Skin of body (tissue), 2 donors: ENCODE data around the gene GATAD2B. TPM values are rescaled to one million over a fixed set of nuclear protein-coding genes. Genes with fewer than 3 reads are reported as not detected.
"Not testable (repeated sequence)": the region's sequence is repeated elsewhere in the genome, so short reads cannot be mapped to it uniquely, and the experiment has no call there.

Experiments used
- DNase-seq: peaks from one replicate; lab custom pipeline; 2025; lab: John Stamatoyannopoulos, UW
- total RNA-seq: library from RNA; depleted of rRNA; stranded (reverse); fragments of >200 nt; gene quantifications from one replicate; pipeline ENCODE4 v1.2.3, GENCODE V29; 2014

Gene GATAD2B
- total RNA-seq, 1 donor from 2014 or later, result 12.6 TPM

DNA sequence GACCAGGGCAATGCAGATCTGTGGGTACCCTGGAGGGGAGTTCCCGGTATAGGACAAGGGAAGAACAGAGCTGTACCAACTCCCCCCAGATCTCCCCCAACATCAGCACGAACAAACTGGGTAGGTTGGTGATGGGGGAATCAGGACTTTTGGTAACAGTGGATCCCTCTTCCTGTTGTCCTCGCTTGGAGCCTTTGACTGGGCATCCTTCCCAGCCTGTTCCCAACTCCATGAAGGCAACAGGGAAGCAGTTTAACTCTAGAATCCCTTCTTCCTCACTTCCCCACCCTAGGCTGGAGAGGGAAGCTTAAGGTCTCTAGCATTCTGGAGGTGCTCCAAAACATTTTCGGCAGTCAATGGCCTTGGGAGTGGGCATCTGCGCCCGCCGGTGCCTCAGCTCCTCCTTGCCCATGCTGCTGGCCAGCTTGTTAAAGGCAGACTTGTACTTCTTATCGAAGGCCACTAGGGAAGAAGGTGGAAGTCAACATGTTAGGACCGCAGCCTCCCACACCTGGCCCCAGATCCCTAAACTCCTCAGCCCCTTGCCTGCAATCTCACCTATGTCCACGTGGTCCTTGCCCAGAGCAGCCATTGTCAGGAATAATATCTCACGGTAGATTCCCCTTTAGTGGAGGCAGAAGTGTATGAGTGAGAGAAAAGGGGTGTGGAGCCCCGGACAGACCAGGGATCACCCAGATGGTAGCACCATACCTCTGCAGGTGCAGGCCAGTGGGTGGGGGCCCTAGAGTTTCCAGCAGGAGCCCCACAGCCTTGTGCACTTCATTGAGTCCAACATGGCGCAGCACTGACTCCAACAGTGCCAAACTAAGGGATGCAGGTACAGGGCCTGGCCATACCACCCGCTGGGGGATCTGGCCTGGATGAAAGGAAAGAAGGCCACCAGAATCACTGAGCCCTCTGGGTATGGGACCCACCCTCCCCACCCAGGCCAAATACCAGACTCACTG lies 7.5 kb upstream of the GATAD2B start:
- no peak for DNase-seq

DNA sequence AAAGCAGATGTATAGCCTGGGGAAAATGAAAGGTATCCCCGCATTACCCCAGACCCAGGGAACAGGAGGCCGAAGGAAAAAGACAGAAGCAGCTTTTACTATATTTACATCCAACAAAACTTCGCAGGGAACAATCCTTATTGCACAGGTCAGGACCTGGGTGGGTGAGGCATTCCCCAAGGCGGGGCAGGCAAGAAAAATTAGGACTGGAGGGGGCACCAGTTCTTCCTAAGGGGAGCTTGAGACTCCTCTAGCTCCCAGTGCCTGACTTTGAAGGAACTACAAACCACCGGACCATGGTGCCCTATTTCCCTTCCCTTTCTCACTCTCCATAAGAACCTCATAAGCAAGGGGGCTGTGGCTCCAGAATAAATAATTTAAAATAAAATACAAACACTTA lies 6.7 kb upstream of the GATAD2B start:
- no peak for DNase-seq

DNA sequence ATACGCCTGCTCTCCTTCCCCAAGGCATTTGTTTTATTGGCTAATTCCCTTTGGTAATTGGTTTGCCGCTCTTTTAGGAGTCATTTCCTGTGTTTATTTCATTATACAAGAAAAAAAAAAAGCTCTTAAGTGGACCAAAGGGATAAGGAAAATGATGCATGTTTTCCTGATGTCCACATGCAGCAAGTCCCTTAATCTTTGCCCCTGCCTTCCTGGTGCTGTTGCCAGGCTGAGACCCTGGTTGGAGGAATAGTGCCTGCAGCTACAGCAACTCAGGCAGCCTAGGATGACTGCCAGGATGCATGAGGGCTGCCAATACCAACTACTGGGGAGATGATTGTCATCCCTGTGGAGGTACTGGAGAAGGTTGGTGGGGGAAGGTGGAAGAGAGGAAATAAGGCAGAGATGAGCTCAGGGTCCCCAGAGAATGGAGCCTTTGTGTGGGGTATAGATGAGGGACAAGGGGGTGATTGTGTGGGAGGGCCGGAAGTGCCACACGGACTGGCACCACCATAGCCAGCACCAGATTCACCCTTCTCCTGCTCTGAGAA lies 6.1 kb upstream of the GATAD2B start:
- DNase-seq, result no peak

DNA sequence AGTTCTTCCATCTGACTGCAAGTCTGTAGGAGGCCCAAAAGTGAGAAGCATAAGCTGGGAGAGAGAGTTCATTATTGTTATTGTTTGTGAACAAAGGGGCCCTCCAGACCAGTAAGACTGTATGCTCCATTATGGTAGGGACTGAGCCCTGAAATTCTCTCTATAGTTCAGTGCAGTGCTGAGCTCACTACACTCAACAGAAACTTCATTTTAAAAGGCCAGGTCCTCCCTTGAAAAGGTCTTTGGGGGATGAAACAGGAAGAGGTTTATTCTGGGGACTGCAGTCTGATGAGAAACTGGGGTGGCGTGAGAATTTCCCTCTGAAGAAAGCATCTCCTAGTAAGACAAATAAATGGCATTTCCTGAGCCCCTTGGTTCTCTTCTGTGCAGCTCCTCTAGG lies 5.5 kb upstream of the GATAD2B start:
- DNase-seq, result no peak

- DNase-seq, result no peak
Measured at GRCh38 chr1:153926405-153926804, 3.6 kb upstream of the GATAD2B start.

DNA sequence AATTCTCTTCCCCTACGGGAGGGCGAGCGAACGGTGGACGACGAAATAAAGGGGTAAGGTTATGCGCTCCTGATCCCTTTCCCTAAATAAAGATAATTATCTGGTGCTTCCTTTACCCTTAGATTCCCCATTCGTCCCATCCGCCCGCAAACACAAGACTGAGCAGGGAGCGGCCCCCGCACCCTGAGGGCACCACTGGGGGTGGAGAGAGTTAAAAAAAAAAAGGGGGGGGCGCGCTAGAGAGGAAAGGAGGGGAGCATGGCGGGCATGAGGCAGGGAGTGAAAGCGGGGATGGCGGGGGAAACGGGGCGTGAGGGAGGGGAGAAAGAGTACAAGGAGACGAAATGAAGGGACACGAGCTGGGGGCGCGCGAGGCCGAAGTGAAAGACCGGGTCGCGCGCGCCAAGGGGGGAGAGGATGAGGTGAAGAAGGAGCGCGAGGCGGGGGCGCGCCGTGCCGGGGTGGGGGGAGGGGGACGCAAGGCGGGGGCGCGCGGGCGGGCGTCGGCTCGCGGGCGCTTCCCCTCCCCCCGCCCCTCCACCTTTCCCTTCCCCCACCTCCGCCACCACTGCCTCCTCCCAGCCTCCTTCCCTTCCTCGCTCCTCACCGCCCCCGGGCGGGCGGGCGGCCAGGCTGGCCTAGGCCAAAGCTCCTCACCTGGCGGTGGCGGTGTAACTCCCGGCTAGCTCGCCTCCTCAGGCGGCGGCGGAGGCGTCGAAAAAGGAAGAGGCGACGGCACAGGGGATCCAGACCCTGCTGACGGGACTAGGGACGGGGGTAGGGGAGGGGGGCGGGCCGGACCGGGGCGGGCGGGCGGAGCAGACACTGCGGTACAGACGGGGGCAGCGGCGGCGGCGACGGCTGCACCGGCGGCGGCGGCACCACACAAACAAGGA lies 448 bp downstream of the GATAD2B start:
- DNase-seq, result no peak

DNA sequence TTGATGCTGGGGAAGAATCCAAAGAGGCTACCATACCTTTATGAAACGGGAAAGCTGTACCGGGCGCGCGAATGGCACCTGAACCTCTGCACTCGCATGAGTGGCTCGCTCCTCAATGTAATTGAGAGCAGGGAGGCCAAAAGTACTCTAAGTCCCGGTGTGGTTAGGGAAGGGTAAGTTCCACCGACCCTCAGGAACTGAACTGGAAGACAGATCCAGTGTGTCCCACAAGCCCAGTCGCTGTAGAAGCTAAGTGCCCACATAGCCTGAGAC lies 1.0 kb downstream of the GATAD2B start:
- DNase-seq, result no peak

DNA sequence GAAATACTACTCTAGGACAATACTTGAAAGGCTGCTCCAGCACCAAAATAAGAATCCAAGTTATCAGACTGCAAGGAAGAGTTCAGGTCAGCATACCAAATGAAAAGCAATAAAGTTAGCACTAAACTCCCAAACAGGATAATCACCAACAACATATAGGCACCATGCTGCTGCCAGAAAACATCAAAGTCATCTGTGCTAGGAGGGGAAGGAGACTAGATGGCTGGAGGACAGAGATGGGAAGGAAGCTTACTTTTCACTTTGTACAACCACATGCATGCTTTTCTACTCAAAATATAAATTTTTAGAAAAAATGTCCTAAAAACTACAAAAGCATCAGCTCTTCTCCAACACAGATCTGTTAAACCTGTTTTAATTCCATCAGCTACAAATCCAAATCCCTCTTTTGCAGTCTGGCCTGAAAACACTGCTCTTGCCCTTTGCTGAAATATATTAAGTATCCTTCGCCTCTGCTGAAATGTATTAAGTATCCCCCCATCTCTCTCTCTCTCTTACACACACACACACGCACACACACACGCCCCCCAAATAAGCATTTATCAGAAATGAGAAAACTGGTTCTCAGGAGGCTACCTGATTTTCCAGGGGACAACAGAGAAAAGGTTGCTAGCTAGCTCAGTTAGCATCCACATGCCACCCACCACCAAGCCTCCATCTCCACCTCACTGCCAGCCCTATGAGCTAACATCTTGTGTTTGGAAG lies 1.5 kb downstream of the GATAD2B start:
- no peak for DNase-seq

DNA sequence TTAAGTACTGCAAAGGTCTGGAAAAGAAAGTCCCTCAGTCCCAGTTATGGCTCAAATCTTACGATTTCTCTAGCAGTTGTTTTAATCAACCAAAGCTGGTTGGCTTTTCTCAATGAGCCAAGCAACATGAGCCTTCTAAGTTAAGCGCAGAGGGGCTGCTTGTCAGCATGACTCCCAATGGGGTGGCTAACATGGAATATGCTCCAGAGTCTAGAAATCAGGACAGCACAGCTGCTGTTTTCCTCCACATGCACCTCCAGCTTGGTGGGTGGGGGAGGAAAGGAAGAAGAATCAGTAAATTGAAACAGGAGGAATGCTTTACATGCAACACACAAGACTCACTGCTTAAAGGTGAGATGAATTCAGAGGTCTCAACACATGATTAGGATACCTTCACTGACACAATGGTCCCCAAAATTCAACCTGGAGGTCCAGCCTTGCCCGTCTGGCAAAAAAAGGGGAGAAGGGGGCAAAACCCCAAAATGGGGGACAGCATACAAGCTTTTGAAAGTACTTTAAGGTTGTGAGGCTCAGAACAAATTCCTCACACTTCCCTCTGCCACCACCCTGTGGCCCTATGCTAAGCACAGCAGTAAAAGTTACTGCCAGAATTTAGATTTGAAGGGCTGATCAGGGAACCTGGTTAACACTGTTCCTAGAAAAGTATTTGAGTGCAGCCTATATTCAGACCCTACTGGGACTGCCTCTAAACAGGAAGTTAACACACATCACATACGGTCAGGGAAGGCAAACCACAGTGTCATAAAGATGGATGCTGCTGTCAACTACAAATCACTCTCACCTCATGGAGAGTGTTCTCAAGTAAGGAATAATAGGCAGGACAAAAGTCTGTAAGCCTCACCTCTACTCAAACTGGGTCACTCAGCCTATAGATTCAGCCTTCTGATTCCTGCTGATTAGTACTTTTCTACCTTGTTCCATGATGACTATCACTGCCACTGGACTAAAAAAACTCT lies 2.6 kb downstream of the GATAD2B start:
- DNase-seq, result no peak

DNA sequence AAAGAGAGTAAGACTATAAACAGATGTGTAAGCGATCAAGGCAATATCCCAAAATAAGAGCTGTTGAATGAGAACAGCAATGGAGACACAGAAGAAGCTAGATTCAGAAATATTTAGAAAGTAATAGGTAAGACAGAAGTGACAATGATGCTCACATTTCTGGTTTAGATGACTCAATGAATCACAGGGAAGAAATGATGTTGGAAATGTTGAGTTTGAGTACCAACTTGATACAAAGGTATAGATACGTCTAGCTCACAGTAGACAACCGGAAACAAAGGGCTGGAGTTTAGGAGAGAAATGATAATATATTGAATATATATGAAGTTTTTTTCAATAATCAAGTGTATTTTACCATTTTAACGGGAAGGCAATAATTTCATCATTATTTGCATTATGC lies 6.5 kb downstream of the GATAD2B start:
- no peak for DNase-seq

GRCh38 chr1:153912349-153912748 lies 10.4 kb downstream of the GATAD2B start:
- DNase-seq, result no peak

- DNase-seq, result not testable (repeated sequence)
Measured at GRCh38 chr1:153910560-153910959, 12.2 kb downstream of the GATAD2B start.

DNA sequence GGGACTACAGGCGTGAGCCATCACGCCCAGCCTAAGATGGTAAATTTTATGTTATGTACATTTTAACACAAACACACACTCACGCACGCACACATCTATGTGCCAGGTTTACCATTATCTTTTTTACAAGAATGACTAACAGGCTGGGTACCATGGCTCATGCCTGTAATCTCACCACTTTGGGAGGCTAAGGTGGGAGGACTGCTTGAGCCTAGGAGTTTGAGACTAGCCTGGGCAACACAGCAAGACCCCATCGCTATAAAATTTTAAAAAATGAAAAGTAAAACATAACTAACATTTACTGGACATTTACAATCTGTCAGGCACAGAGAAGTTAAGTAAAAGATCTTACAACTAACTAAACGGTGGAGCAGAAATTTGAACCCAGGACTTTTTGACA lies 14.7 kb downstream of the GATAD2B start:
- DNase-seq, result no peak

DNA sequence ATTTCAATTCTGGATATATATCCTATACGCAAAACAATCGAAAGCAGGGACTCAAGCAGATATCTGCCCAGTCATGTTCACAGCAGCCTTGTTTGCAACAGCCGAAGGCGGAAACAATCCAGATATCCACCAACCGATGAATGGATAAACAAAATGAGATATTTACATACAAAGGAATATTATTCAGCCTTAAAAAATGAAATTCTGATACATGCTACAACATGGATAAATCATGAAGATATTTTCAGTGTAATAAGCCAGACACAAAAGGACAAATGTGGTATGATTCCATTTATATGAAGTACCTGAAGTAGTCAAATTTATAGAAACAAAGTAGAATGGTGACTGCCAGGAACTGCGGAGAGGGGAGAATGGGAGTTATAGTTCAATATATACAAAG lies 15.6 kb downstream of the GATAD2B start:
- DNase-seq, result no peak

GRCh38 chr1:153906396-153906795 lies 16.4 kb downstream of the GATAD2B start:
- no peak for DNase-seq

GRCh38 chr1:153905908-153906307 lies 16.9 kb downstream of the GATAD2B start:
- DNase-seq, result not testable (repeated sequence)

DNA sequence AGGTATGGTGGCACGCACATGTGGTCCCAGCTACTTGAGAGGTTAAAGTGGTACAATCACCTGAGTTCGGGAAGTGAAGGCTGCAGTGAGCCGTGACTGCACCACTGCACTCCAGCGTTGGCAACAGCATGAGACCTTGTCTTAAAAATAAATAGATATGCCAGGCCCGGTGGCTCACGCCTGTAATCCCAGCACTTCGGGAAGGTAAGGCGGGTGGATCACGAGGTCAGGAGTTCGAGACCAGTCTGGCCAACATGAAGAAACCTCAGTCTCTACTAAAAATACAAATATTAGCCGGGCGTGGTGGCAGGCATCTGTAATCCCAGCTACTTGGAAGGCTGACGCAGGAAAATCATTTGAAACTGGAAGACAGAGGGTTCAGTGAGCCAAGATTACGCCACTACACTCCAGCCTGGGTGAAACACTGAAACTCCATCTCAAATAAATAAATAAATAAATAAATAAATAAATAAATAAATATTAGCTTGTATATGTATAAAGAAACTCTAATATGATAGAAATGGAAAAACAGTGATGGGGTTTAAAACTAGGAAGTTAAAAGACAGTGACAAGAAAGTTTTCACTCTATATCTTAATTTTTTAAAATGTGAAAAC lies 18.8 kb downstream of the GATAD2B start:
- no peak for DNase-seq

- DNase-seq, result no peak
Measured at GRCh38 chr1:153899509-153899908, 23.3 kb downstream of the GATAD2B start.

DNA sequence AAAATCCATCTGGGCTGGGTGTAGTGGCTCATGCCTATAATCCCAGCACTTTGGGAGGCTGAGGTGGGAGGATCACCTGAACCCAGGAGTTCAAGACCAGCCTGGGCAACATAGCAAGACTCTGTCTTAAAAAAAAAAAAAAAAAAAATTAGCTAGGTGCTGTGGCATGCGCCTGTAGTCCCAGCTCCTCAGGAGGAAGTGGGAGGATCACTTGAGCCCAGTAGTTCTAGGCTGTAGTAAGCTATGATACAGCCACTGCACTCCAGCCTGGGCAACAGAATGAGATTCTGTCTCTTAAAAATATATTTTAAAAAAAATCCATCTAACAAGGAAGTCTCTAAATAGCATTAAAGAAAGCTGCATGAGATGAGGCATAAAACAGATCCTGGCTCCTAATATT lies 26.9 kb downstream of the GATAD2B start:
- DNase-seq, result not testable (repeated sequence)

GRCh38 chr1:153891042-153891441 lies 31.7 kb downstream of the GATAD2B start:
- not testable (repeated sequence) for DNase-seq
